Lung (tissue), 12 donors: ENCODE results near the gene PLEKHH1. TPM values are rescaled to one million over a fixed set of nuclear protein-coding genes. Genes with fewer than 3 reads are reported as not detected.
A peak's percentile ranks its signal among the peaks of the same experiment; 100 is the strongest.

ENCODE experiments used
- ATAC-seq: fragments of 200-7000 bp; cut with Tn5 transposase; one replicate; pipeline ENCODE4 v1.9.1; 2020; ENCODE audit warnings: moderate number of reproducible peaks; ENCODE audit not compliant: insufficient read depth, low FRiP score
- DNase-seq, 3 donors: peaks; one replicate each; pipeline ENCODE4 v3.0.0-alpha.2; 2013 to 2017
- H3K27ac ChIP-seq, 2 donors: one replicate each; pipeline ENCODE4 v1.5.1; 2013; ENCODE audit warnings: mild to moderate bottlenecking in 2 of 2, moderate library complexity in 2 of 2, control low read depth in 1 of 2, inconsistent platforms in 1 of 2, low read depth in 1 of 2, low read length in 1 of 2
- H3K27me3 ChIP-seq, 3 donors: one replicate each; pipeline ENCODE4 v1.5.1; 2013; ENCODE audit warnings: low read length in 2 of 3; ENCODE audit not compliant: control insufficient read depth in 3 of 3, insufficient read depth in 3 of 3
- H3K36me3 ChIP-seq, 4 donors: one replicate each; pipeline ENCODE4 v1.5.1; 2013; ENCODE audit warnings: low read length in 4 of 4, mild to moderate bottlenecking in 1 of 4, moderate library complexity in 1 of 4; ENCODE audit not compliant: control insufficient read depth in 4 of 4, insufficient read depth in 4 of 4
- H3K4me1 ChIP-seq, 5 donors: one replicate each; pipeline ENCODE4 v1.5.1; 2013; ENCODE audit warnings: low read length in 5 of 5, mild to moderate bottlenecking in 2 of 5, moderate library complexity in 1 of 5; ENCODE audit not compliant: control insufficient read depth in 5 of 5, insufficient read depth in 5 of 5
- H3K4me3 ChIP-seq: one replicate; pipeline ENCODE4 v1.5.1; 2013; ENCODE audit warnings: mild to moderate bottlenecking, control low read depth, moderate library complexity
- H3K9ac ChIP-seq, 2 donors: one replicate each; pipeline ENCODE4 v1.5.1; 2013; ENCODE audit warnings: low read length in 2 of 2, control low read depth in 1 of 2; ENCODE audit not compliant: insufficient read depth in 1 of 2
- H3K9me3 ChIP-seq, 4 donors: one replicate each; pipeline ENCODE4 v1.5.1; 2013; ENCODE audit warnings: low read length in 3 of 4, mild to moderate bottlenecking in 1 of 4, moderate library complexity in 1 of 4; ENCODE audit not compliant: control insufficient read depth in 4 of 4, insufficient read depth in 3 of 4
- CTCF ChIP-seq: IDR thresholded peaks from 2 replicates; pipeline ENCODE4 v1.5.1; 2012; ENCODE audit warnings: mild to moderate bottlenecking; ENCODE audit errors: control extremely low read depth, extremely low read depth
- WGBS, 2 donors: extraction: QIAGEN DNeasy Blood & Tissue Kit; methylation state at CpG; one replicate each; pipeline ENCODE4 v1.1.7; 2013; 5-methylcytosine and 5-hydroxymethylcytosine counted together
- polyA plus RNA-seq, 2 donors: library from polyadenylated mRNA; stranded (reverse); fragments of 200-250 nt; gene quantifications; one replicate each; pipeline ENCODE4 v1.2.1, GENCODE V29; 2013
- total RNA-seq, 2 donors: library from RNA; depleted of rRNA in 1 of 2; stranded (reverse); fragments of >200 nt in 1 of 2; gene quantifications; one replicate each; pipeline ENCODE4 v1.2.1, GENCODE V29; 2014 to 2021
- donor health status: control.
- donor health status: control.
- donor health status: Bipolar disorder and iron deficiency.
- donor health status: healthy.
- donor health status: DM: yes; HTN: yes; CAD: no.

Gene PLEKHH1
- total and polyA plus RNA-seq, 4 donors = 0.80 to 9.3 (median 2.9) TPM

DNA sequence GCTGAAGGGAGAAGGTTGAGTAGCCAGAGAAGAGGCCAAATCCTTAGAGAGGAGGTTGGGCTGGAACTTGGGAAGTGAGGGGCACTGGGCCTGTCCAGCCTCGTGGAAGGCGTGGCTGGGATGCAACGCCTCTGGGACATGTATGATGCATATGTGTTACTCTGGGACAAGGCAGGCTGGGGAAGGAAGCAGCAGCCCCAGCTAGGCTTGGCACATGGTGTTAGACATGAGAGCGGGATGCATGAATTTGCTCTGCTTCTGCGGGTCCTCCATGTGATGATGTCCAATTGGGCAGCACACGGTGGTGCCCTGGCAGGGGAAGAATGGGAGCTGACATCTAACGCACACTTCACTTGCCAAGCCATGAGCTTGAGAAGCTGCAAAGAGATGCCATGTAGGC is 21.3 kb downstream of the PLEKHH1 start:
- WGBS, 2 donors = 93 to 96% methylated on average over 7 of the region's 7 CpGs
- Histone ChIP-seq H3K9ac (no peak overlapping the region), H3K27me3 (no peaks in the 10 kb centered on the region), H3K4me3 (no peak overlapping the region), H3K36me3 (no peaks in the 10 kb centered on the region), H3K27ac (no peak overlapping the region), H3K4me1 (no peaks in the 10 kb centered on the region), H3K9me3 (no peaks in the 10 kb centered on the region)
- TF ChIP-seq CTCF = no peak
- DNase-seq (no peak), ATAC-seq (no peak)

GRCh38 chr14:67555518-67556090 is 22.5 kb downstream of the PLEKHH1 start:
- Histone ChIP-seq H3K27me3 (no peaks in the 10 kb centered on the region), H3K4me1 (no peaks in the 10 kb centered on the region), H3K27ac (no peak overlapping the region), H3K4me3 (no peak overlapping the region), H3K9me3 (no peaks in the 10 kb centered on the region), H3K9ac (no peak overlapping the region), H3K36me3 (no peaks in the 10 kb centered on the region)
- DNase-seq = peak; percentile 15 to 63 (median 42)
- WGBS, 2 donors = 66 to 83% methylated on average over 11 of the region's 11 CpGs
- TF ChIP-seq CTCF = no peak
- ATAC-seq = peak; percentile 47

GRCh38 chr14:67556671-67557070 is 23.6 kb downstream of the PLEKHH1 start:
- Histone ChIP-seq H3K27ac (no peak overlapping the region), H3K9ac (no peak overlapping the region), H3K4me3 (no peak overlapping the region), H3K27me3 (no peaks in the 10 kb centered on the region), H3K36me3 (no peaks in the 10 kb centered on the region), H3K9me3 (no peaks in the 10 kb centered on the region), H3K4me1 (no peaks in the 10 kb centered on the region)
- 91 to 93% methylated on average over 2 of the region's 2 CpGs for WGBS, 2 donors
- no peak for TF ChIP-seq CTCF
- no peak for DNase-seq
- no peak for ATAC-seq

DNA sequence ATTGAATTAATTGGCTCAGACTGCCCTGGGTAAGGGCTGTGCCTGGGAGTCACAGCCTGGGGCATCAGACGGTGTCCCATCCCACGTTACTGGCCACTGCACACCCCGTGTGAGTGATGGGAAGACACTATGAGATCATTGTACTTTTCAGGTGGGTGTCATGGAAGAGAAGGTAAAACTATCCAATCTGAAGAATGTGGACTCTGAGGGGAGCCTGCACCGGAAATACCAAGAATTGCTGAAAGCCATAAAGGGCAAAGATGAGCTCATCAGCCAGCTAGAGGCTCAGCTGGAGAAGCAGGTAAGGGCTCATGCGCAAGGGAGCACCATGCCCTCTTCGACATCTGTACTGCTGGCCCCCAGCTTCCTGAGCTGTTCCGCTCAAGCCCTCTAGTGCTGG is 24.0 kb downstream of the PLEKHH1 start:
- Histone ChIP-seq H3K4me1 (no peaks in the 10 kb centered on the region), H3K9me3 (no peaks in the 10 kb centered on the region), H3K36me3 (no peaks in the 10 kb centered on the region), H3K27me3 (no peaks in the 10 kb centered on the region), H3K27ac (no peak overlapping the region), H3K9ac (no peak overlapping the region), H3K4me3 (no peak overlapping the region)
- no peak for TF ChIP-seq CTCF
- no peak for ATAC-seq
- 93 to 95% methylated on average over 7 of the region's 7 CpGs for WGBS, 2 donors
- DNase-seq = no peak
